ENCODE data around the gene TSPOAP1. TPM values are rescaled to one million over a fixed set of nuclear protein-coding genes. Genes with fewer than 3 reads are reported as not detected.

The TSPOAP1 gene
- total RNA-seq, 1 donor from 2014 or later = 0.79 TPM

DNA sequence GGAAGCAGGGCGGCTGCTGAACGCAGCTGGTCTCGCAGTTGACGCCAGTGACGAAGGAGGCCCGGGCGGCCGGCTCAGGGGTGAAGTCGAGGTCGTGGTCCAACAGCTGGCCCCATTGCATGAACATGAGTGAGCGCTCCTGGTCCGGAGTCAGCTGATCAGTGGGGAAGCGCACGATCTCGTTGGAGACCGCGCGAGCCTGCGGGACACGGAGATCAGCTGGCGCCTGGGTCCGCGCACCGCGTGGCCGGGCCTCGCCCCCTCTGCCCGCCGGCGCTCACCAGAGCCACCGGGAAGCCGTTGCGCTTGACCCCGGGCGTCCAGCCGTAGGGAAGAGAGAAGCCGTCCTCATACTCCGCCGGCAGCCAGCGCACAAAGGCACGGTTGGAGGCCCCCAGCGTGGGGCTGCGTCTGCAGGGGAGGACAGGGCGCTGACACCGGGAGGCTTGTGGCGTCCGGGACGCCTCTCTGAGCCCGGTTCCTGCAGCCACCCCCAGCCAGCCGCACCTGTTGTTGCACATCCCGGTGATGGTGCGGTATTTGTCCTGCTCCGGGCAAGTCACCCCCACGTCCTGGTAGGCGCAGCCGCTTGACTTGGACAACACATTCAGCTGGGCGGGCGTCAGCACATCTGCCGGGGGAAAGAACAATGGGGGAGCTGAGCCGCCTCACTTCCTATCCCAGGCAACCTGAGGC lies 49.4 kb downstream of the TSPOAP1 start:
- FAIRE-seq = no peak
- H3K4me3 ChIP-seq (ENCODE audit: insufficient read depth, low read depth, low read length) = no peak overlapping the region

DNA sequence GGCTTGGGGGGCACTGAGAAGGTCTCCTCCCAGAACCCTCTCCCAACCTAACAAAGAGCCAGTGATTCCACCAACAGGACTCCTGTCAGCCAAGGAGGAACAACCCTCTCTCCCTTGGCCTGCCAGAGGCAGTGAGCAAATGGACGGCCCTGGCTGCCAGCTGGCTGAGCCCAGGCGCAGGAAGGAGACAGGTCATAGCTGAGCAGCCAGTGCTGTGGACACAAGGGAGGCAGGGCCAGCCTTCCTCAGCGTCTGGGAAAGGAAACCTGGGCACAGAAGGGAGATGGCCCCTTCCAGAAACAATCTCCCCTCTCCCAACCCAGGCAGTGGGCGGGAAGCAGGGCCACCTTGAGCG lies 50.0 kb downstream of the TSPOAP1 start:
- H4K20me1 ChIP-seq (ENCODE audit: insufficient read depth, low read length) = no peaks in the 10 kb centered on the region
- H3K27me3 ChIP-seq (ENCODE audit: insufficient read depth, low read length) = peaks cover 14% of the 10 kb centered on the region
- no peak overlapping the region for H3K27ac ChIP-seq (ENCODE audit: low read depth, low read length)
- no peaks in the 10 kb centered on the region for H3K36me3 ChIP-seq (ENCODE audit: insufficient read depth, low read length)
- TF ChIP-seq EZH2 (IDR thresholded peaks at IDR 0.05; ENCODE audit: insufficient read depth, low read length) = no peak
- TF ChIP-seq, protein P1, sequence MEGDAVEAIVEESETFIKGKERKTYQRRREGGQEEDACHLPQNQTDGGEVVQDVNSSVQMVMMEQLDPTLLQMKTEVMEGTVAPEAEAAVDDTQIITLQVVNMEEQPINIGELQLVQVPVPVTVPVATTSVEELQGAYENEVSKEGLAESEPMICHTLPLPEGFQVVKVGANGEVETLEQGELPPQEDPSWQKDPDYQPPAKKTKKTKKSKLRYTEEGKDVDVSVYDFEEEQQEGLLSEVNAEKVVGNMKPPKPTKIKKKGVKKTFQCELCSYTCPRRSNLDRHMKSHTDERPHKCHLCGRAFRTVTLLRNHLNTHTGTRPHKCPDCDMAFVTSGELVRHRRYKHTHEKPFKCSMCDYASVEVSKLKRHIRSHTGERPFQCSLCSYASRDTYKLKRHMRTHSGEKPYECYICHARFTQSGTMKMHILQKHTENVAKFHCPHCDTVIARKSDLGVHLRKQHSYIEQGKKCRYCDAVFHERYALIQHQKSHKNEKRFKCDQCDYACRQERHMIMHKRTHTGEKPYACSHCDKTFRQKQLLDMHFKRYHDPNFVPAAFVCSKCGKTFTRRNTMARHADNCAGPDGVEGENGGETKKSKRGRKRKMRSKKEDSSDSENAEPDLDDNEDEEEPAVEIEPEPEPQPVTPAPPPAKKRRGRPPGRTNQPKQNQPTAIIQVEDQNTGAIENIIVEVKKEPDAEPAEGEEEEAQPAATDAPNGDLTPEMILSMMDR (IDR thresholded peaks at IDR 0.05; ENCODE audit: insufficient read depth, low read depth, low read length) = no peak
- Mint-ChIP-seq H3K36me3 (ENCODE audit: low read depth, unreplicated experiment) (no peaks in the 10 kb centered on the region), H3K27ac (ENCODE audit: unreplicated experiment) (no peak overlapping the region), H3K27me3 (ENCODE audit: low read depth, unreplicated experiment) (peaks cover 38% of the 10 kb centered on the region), H3K4me1 (ENCODE audit: low read depth, unreplicated experiment) (no peaks in the 10 kb centered on the region), H3K9me3 (ENCODE audit: unreplicated experiment) (no peaks in the 10 kb centered on the region), H3K4me3 (ENCODE audit: unreplicated experiment) (no peak overlapping the region)
- H3K4me2 ChIP-seq (ENCODE audit: low read length) = peak overlapping the region; percentile 36
- no peak overlapping the region for H3K4me3 ChIP-seq (ENCODE audit: insufficient read depth, low read depth, low read length)
- no peak overlapping the region for H3K9ac ChIP-seq (ENCODE audit: low read length)
- H3K9me3 ChIP-seq (ENCODE audit: insufficient read depth, low read depth, low read length) = no peaks in the 10 kb centered on the region
- no peaks in the 10 kb centered on the region for H3K4me1 ChIP-seq (ENCODE audit: insufficient read depth, low read length)
- no peak for FAIRE-seq
- peak overlapping the region; percentile 26 for H2AFZ ChIP-seq (ENCODE audit: low read depth, low read length)
- DNase-seq (ENCODE audit: low read depth) = no peak
- H3K79me2 ChIP-seq (ENCODE audit: insufficient read depth, low read length) = no peaks in the 10 kb centered on the region

More for the DNA sequence above, 49.4 kb downstream of the TSPOAP1 start:
- TF ChIP-seq, protein P1 (IDR thresholded peaks at IDR 0.05; ENCODE audit: insufficient read depth, low read depth, low read length) = no peak
- TF ChIP-seq EZH2 (IDR thresholded peaks at IDR 0.05; ENCODE audit: insufficient read depth, low read length) = no peak
- Histone ChIP-seq H3K36me3 (ENCODE audit: insufficient read depth, low read length) (no peaks in the 10 kb centered on the region), H3K4me2 (ENCODE audit: low read length) (peak overlapping the region; percentile 36), H3K27ac (ENCODE audit: low read depth, low read length) (no peak overlapping the region), H3K4me1 (ENCODE audit: insufficient read depth, low read length) (no peaks in the 10 kb centered on the region), H3K9me3 (ENCODE audit: insufficient read depth, low read depth, low read length) (no peaks in the 10 kb centered on the region), H3K79me2 (ENCODE audit: insufficient read depth, low read length) (no peaks in the 10 kb centered on the region), H3K9ac (ENCODE audit: low read length) (no peak overlapping the region), H2AFZ (ENCODE audit: low read depth, low read length) (peak overlapping the region; percentile 26), H4K20me1 (ENCODE audit: insufficient read depth, low read length) (no peaks in the 10 kb centered on the region), H3K27me3 (ENCODE audit: insufficient read depth, low read length) (peaks cover 19% of the 10 kb centered on the region)
- peaks cover 35% of the 10 kb centered on the region for H3K27me3 Mint-ChIP-seq (ENCODE audit: low read depth, unreplicated experiment)
- DNase-seq (ENCODE audit: low read depth) = peak; percentile 4
- H3K27ac Mint-ChIP-seq (ENCODE audit: unreplicated experiment) = no peak overlapping the region
- no peaks in the 10 kb centered on the region for H3K4me1 Mint-ChIP-seq (ENCODE audit: low read depth, unreplicated experiment)
- no peaks in the 10 kb centered on the region for H3K9me3 Mint-ChIP-seq (ENCODE audit: unreplicated experiment)
- no peaks in the 10 kb centered on the region for H3K36me3 Mint-ChIP-seq (ENCODE audit: low read depth, unreplicated experiment)
- no peak overlapping the region for H3K4me3 Mint-ChIP-seq (ENCODE audit: unreplicated experiment)
